ENCODE measurements around the gene CLIC1. TPM values are rescaled to one million over a fixed set of nuclear protein-coding genes. Genes with fewer than 3 reads are reported as not detected.

CLIC1 gene
- total and polyA plus RNA-seq, 10 donors: 296 to 447 (median 347) TPM

DNA sequence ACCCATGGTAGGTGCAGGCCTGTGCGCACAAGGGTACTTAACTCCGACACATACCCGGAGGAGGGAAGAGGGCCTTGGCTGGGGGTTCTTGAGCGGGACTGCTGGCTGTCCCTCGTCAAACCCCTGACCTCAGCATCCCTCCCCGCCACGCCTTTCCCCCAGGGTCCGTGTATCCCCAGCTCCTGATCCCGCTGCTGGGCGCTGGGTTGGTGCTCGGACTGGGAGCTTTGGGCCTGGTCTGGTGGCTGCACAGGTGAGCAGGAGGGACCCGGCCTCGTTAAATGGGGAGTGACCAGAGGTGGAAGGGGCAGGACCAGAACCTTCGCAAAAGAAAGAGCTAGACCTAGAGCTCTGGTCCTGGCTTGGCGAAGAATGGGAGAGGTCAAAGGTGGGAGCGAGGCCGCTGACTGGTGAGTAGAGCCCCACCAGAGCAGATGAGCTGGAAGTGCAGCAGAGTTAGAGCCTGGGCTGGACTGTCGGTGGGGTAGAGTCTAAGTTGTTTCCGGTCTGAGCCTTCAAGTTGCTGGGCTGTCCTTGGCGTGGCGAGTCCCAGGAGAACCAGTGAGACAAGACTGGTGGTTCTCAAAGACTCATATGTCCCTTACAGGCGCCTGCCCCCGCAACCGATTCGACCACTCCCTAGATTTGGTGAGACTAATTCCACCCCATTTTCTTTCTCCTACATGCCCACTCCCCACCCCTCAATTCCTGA, 12.2 kb downstream of the CLIC1 start:
- Histone ChIP-seq H3K27me3 (replicated peaks in 1 of 7) (no peaks in the 10 kb centered on the region), H3K9me3 (no peaks in the 10 kb centered on the region), H3K27ac (no peak overlapping the region), H3K4me3 (peak overlapping the region in 1 of 8 donors; percentile 6), H3K36me3 (peaks cover 0 to 32% (median 1%) of the 10 kb centered on the region in 6 donors), H3K4me1 (peaks cover 18 to 52% (median 40%) of the 10 kb centered on the region in 6 donors)
- 89 to 93% (median 90%) methylated on average over 23 to 25 of the region's 25 CpGs for WGBS, 5 donors
- TF ChIP-seq POLR2A (IDR thresholded peaks at IDR 0.05): no peak
- TF ChIP-seq POLR2AphosphoS5 (IDR thresholded peaks at IDR 0.05): peak in 1 of 3 donors; percentile 69
- DNase-seq: no peak
- intact Hi-C loops (cut with DNase I; ENCODE audit: low total_unique reads): no loop called here

- peak; percentile 83 for DNase-seq
- no peak for TF ChIP-seq CTCF (IDR thresholded peaks at IDR 0.05 in 8 of 11, conservative IDR thresholded peaks at IDR 0.05 in 3 of 11)
- peak in 1 of 3 donors; percentile 55 for TF ChIP-seq POLR2AphosphoS5 (IDR thresholded peaks at IDR 0.05)
- peak within 1 kb of the TSS in 1 of 8 donors; percentile 24 for H3K27ac ChIP-seq
These were observed 12.9 kb downstream of the CLIC1 start, which contains the start of gene MPIG6B for GRCh38 chr6:31723245-31723979. Gene MPIG6B, plus strand, starts transcription at chr6:31723373. Its CDS starts 11 bp downstream, at chr6:31723384.

GRCh38 chr6:31722173-31722572, 14.2 kb downstream of the CLIC1 start:
- peaks cover 5 to 32% (median 21%) of the 10 kb centered on the region in 6 donors for H3K4me1 ChIP-seq
- intact Hi-C loops (cut with DNase I; ENCODE audit: low total_unique reads): no loop called here
- WGBS, 5 donors: 91 to 100% (median 92%) methylated on average over 3 of the region's 3 CpGs
- H3K27me3 ChIP-seq (replicated peaks in 1 of 7): no peaks in the 10 kb centered on the region
- DNase-seq: peak; percentile 37
- H3K9me3 ChIP-seq: no peaks in the 10 kb centered on the region
- H3K27ac ChIP-seq: no peak overlapping the region
- peaks cover 0 to 25% (median 1%) of the 10 kb centered on the region in 6 donors for H3K36me3 ChIP-seq
- no peak for TF ChIP-seq CTCF (IDR thresholded peaks at IDR 0.05 in 8 of 11, conservative IDR thresholded peaks at IDR 0.05 in 3 of 11)
- no peak for TF ChIP-seq POLR2AphosphoS5 (IDR thresholded peaks at IDR 0.05)
- TF ChIP-seq POLR2A (IDR thresholded peaks at IDR 0.05): no peak
- H3K4me3 ChIP-seq: no peak overlapping the region

More at GRCh38 chr6:31723245-31723979, 12.9 kb downstream of the CLIC1 start, which contains the start of gene MPIG6B:
- Histone ChIP-seq H3K4me1 (peaks cover 12 to 45% (median 33%) of the 10 kb centered on the region in 6 donors), H3K9me3 (no peaks in the 10 kb centered on the region), H3K27me3 (replicated peaks in 1 of 7) (no peaks in the 10 kb centered on the region), H3K36me3 (peaks cover 0 to 32% (median 1%) of the 10 kb centered on the region in 6 donors), H3K4me3 (peak within 1 kb of the TSS in 1 of 8 donors; percentile 6)
- intact Hi-C loops (cut with DNase I; ENCODE audit: low total_unique reads): no loop called here
- 58 to 71% (median 63%) methylated on average over 41 to 46 of the region's 46 CpGs for WGBS, 5 donors

GRCh38 chr6:31721351-31722020, 14.8 kb downstream of the CLIC1 start, which contains the start of gene LY6G6C:
Gene LY6G6C, minus strand, starts transcription at chr6:31721746. Its CDS starts 67 bp downstream, at chr6:31721679.
- Histone ChIP-seq H3K27ac (no peak within 1 kb of the TSS), H3K4me1 (peaks cover 5 to 25% (median 14%) of the 10 kb centered on the region in 6 donors), H3K36me3 (peaks cover 0 to 18% (median 0%) of the 10 kb centered on the region in 6 donors), H3K4me3 (no peak within 1 kb of the TSS), H3K27me3 (replicated peaks in 1 of 7) (no peaks in the 10 kb centered on the region), H3K9me3 (no peaks in the 10 kb centered on the region)
- DNase-seq: peak; percentile 61
- 77 to 94% (median 85%) methylated on average over 3 to 4 of the region's 4 CpGs for WGBS, 5 donors
- intact Hi-C loops (cut with DNase I; ENCODE audit: low total_unique reads): no loop called here
- TF ChIP-seq POLR2AphosphoS5 (IDR thresholded peaks at IDR 0.05) (no peak), CTCF (IDR thresholded peaks at IDR 0.05 in 8 of 11, conservative IDR thresholded peaks at IDR 0.05 in 3 of 11) (no peak), POLR2A (IDR thresholded peaks at IDR 0.05) (no peak)
